Rectal smooth muscle tissue (tissue), 1 donor: Measurements from ENCODE around the gene ATP13A4.

ENCODE experiments used
- H3K27ac ChIP-seq: one replicate; pipeline ENCODE4 v1.7.0; 2013; ENCODE audit warnings: low read depth, low read length, inconsistent platforms
- H3K27me3 ChIP-seq: one replicate; pipeline ENCODE4 v1.7.0; 2013; ENCODE audit warnings: low read length; ENCODE audit not compliant: control insufficient read depth, insufficient read depth
- H3K36me3 ChIP-seq: one replicate; pipeline ENCODE4 v1.7.0; 2013; ENCODE audit warnings: low read length; ENCODE audit not compliant: control insufficient read depth, insufficient read depth
- H3K4me1 ChIP-seq: one replicate; pipeline ENCODE4 v1.7.0; 2013; ENCODE audit warnings: low read length; ENCODE audit not compliant: control insufficient read depth, insufficient read depth
- H3K4me3 ChIP-seq: one replicate; pipeline ENCODE4 v1.7.0; 2013; ENCODE audit warnings: low read length
- H3K9ac ChIP-seq: one replicate; pipeline ENCODE4 v1.7.0; 2013; ENCODE audit warnings: low read length

The ATP13A4 gene

DNA sequence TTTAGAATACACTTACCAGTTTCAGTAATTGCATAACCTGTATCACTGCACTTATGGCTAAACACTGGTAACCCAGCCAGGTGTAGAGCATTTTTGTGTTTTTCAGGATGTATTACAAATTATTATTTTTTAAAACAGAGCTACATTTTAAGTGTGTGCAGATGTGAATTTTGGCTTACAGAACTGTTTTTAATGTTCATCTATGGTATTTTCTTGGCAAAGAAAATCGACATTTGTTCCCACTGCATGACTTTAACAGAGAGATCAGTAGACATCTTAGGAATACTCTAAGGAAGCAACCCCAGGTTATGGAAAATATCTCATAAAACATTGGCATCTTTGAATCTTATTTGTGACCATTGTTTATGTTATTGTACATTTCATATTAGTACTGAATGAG is 73.3 kb downstream of the ATP13A4 start:
- H3K27me3 ChIP-seq = no peaks in the 10 kb centered on the region
- no peaks in the 10 kb centered on the region for H3K36me3 ChIP-seq
- H3K9ac ChIP-seq = no peak overlapping the region
- no peak overlapping the region for H3K27ac ChIP-seq
- no peaks in the 10 kb centered on the region for H3K4me1 ChIP-seq
- H3K4me3 ChIP-seq = no peak overlapping the region

DNA sequence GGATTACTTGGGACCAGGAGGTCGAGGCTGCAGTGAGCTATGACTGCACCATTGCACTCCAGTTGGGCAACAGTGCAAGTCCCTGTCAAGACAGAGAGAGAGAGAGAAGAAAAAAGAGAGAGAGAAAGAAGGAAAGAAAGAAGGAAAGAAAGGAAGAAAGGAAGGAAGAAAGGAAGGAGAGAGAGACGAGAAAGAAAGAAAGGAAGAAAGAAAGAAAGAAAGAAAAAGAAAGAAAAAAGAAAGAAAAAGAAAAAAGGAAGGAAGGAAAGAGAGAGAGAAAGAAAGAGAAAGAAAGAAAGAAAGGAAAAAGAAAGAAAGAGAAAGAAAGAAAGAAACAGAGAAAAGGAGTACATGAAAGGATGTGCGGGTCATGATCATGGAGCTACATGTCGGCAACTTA is 80.2 kb downstream of the ATP13A4 start:
- Histone ChIP-seq H3K4me3 (no peak overlapping the region), H3K4me1 (no peaks in the 10 kb centered on the region), H3K9ac (no peak overlapping the region), H3K27ac (no peak overlapping the region), H3K27me3 (no peaks in the 10 kb centered on the region), H3K36me3 (no peaks in the 10 kb centered on the region)

DNA sequence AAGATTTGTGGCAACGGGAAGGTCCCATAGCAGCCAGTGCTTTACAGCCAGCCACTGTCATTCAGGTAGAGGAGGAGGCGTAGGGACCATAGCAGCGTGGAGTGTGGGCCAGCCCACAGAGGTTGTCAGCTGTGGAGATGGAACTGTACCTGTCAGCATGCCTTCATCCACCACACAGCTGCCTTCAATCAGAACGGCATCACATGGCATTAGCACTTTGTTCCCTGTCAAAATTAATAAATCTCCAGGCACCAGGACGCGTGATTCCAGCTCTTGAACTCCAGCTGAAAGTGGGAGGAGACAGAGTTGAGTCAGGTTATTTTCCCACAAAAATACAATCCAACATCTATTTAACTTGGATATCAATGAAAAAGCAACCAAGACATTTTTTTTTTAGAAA is 84.0 kb downstream of the ATP13A4 start:
- no peak overlapping the region for H3K27ac ChIP-seq

DNA sequence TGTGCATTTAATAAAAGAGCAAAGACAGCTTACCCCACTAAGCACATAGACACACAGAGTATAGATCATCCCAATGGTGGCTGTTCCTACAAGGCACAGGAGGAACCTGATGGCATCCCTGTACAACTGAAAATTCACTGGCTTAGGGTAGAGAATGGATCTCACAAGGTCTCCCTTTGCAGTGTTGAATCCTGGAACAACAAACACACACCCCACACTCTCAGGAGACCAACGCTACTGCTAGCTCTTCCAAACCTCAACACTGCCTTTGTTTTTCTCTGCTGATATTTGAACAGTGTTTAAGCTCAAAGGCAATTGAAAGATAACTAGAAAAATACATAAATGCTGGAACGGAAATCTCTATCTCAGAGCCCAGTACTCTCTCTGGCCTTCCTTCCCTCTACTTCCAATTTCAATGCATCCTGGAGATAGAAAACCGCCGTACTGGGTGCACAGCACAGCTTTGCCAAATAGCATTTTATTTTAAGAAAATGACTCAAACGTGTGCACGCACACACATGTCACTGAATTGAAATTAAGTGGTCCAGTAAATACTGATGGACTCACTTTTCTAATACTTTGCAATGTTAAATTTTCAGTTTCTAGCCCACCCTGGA is 88.6 kb downstream of the ATP13A4 start:
- Histone ChIP-seq H3K27ac (no peak overlapping the region), H3K9ac (no peak overlapping the region), H3K27me3 (no peaks in the 10 kb centered on the region), H3K36me3 (no peaks in the 10 kb centered on the region), H3K4me3 (no peak overlapping the region), H3K4me1 (no peaks in the 10 kb centered on the region)

More for the DNA sequence above, 84.0 kb downstream of the ATP13A4 start:
- Histone ChIP-seq H3K9ac (no peak overlapping the region), H3K36me3 (no peaks in the 10 kb centered on the region), H3K4me1 (no peaks in the 10 kb centered on the region), H3K4me3 (no peak overlapping the region), H3K27me3 (no peaks in the 10 kb centered on the region)

DNA sequence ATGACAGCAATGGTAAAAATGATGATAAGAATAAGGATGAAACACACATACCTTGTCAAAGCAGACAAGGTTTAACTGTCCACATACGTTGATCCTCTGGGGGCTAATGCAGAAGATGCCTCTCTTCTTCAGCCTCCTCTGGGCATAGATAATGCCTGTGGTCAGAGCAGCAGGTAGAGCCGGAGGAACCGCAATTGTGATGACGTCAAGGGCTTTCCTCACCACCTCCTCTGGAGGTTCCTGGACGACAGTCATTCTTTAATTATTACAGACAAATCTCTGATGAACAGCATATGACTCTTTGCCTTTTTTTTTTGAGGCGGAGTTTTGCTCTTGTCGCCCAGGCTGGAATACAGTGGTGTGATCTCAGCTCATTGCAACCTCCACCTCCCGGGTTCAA is 89.8 kb downstream of the ATP13A4 start:
- H3K27ac ChIP-seq = no peak overlapping the region
- no peaks in the 10 kb centered on the region for H3K36me3 ChIP-seq
- no peak overlapping the region for H3K4me3 ChIP-seq
- H3K4me1 ChIP-seq = no peaks in the 10 kb centered on the region
- H3K27me3 ChIP-seq = no peaks in the 10 kb centered on the region
- H3K9ac ChIP-seq = no peak overlapping the region

DNA sequence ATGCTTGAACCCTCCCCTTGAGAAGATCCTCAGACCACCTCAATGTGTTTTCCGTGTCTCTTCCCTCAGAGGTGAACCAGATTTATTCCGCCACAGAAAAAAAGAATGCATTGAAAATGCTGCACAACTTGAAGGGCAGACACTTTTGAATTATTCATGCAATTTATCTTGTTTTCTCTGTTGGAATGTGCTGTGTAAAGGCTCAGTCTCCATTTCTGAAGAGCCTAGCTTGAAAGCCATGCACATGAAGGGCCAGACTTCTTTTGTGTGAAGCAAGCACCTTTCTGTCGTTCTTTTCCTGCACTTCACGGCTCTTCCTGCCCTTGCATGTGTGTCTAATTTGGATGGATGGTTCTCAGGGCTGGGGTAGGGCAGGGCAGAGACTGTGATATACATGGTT is 97.2 kb downstream of the ATP13A4 start:
- Histone ChIP-seq H3K27ac (no peak overlapping the region), H3K4me3 (no peak overlapping the region), H3K36me3 (no peaks in the 10 kb centered on the region), H3K27me3 (no peaks in the 10 kb centered on the region), H3K9ac (no peak overlapping the region), H3K4me1 (no peaks in the 10 kb centered on the region)

DNA sequence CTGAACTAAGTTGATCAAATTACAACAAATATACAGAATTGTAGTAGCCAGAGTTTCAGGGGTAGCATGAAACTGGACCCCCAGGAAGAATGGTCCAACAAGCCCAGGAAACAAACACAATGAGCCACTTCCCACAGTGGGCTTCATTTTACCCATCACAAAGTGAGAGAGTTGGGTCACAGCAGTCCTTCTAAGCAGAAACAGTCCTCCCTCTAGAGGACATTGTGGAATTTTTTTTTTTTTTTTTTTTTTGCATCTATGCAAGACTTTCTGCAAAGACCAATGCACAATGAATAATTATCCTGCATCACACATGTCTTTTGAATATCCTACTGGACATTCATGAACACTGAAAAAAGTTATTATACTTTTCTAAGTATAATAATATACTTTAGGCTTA is 102.4 kb downstream of the ATP13A4 start:
- no peaks in the 10 kb centered on the region for H3K27me3 ChIP-seq
- no peak overlapping the region for H3K27ac ChIP-seq
- H3K4me1 ChIP-seq = no peaks in the 10 kb centered on the region
- H3K4me3 ChIP-seq = no peak overlapping the region
- no peaks in the 10 kb centered on the region for H3K36me3 ChIP-seq
- no peak overlapping the region for H3K9ac ChIP-seq

DNA sequence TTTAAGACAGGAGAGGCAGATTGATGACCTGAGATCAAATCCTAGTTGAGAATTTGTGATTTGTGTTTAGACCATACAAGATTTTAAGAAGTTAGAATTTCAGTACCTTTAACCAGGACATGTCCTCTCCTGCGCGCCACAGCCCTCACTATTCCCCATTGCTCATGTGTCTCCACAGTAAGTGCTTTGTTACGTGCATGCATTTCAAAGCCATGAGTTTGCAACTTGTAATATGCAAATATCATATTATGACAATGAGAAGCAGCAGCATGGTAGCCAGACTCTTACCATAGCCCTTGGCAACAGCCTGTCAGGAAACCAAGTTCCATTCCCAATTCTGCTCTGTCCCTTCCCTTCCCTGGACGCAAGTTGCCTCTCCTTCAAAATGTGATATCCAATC is 102.8 kb downstream of the ATP13A4 start:
- no peaks in the 10 kb centered on the region for H3K27me3 ChIP-seq
- no peak overlapping the region for H3K27ac ChIP-seq
- H3K36me3 ChIP-seq = no peaks in the 10 kb centered on the region
- no peak overlapping the region for H3K4me3 ChIP-seq
- H3K9ac ChIP-seq = no peak overlapping the region
- H3K4me1 ChIP-seq = no peaks in the 10 kb centered on the region

DNA sequence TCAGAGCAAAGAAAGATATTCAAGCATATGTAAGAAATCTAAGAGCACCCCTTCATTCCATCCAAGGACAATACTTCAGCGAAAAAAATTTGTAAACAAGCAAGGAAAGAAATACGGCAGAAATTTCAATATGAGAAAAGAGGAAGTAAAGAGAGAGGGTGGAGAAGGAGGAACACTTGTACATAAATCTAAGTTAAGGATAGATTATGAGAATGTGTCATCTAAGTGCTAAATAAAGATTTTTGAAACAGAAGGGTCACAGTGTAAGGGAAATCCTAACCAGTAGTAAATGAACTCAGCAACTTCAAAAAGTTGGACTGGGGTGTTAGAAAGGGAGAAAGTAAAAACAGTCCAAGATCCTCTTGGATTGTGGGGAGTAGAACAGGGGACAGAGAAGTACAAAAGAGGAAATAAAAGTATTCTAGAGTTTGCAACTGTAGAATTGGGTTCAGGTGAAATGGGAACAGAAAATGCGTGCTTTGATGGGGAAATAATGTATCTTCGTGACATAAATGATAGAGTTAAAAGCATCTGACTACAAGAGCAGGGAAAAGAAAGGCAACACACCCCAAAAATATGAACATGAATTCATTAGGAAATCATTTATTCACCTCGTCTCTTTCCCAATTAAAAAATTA is 107.6 kb downstream of the ATP13A4 start:
- H3K4me1 ChIP-seq = no peaks in the 10 kb centered on the region
- no peak overlapping the region for H3K27ac ChIP-seq
- H3K27me3 ChIP-seq = no peaks in the 10 kb centered on the region
- no peak overlapping the region for H3K4me3 ChIP-seq
- H3K36me3 ChIP-seq = no peaks in the 10 kb centered on the region
- no peak overlapping the region for H3K9ac ChIP-seq

- no peak overlapping the region for H3K27ac ChIP-seq
- H3K4me1 ChIP-seq = no peaks in the 10 kb centered on the region
- no peaks in the 10 kb centered on the region for H3K27me3 ChIP-seq
- H3K36me3 ChIP-seq = no peaks in the 10 kb centered on the region
- H3K9ac ChIP-seq = no peak overlapping the region
- H3K4me3 ChIP-seq = no peak overlapping the region
These were observed 115.3 kb downstream of the ATP13A4 start for GRCh38 chr3:193439423-193439822.

- Histone ChIP-seq H3K27ac (no peak overlapping the region), H3K9ac (no peak overlapping the region), H3K4me3 (no peak overlapping the region), H3K27me3 (no peaks in the 10 kb centered on the region), H3K4me1 (no peaks in the 10 kb centered on the region), H3K36me3 (peaks cover 4% of the 10 kb centered on the region)
These were observed 135.9 kb downstream of the ATP13A4 start for GRCh38 chr3:193418576-193419373.

- Histone ChIP-seq H3K36me3 (peaks cover 4% of the 10 kb centered on the region), H3K27ac (no peak overlapping the region), H3K9ac (no peak overlapping the region), H3K4me3 (no peak overlapping the region), H3K27me3 (no peaks in the 10 kb centered on the region), H3K4me1 (no peaks in the 10 kb centered on the region)
These were observed 138.1 kb downstream of the ATP13A4 start for GRCh38 chr3:193416629-193417028.
